Endothelial cell of umbilical vein (primary cell): ENCODE results near the gene ARID1B. TPM values are rescaled to one million over a fixed set of nuclear protein-coding genes. Genes with fewer than 3 reads are reported as not detected.

Experiments
- BruUV-seq: library from RNA; stranded (reverse); fragments of 400-500 nt; replicated peaks from 2 replicates; lab custom pipeline; 2021; lab: Mats Ljungman, UMichigan
- CTCF ChIA-PET: fragments of 300-600, 350-600 bp; sonication (Branson Sonifier 250); formaldehyde crosslinking; loops from one replicate; lab custom pipeline; 2021; ENCODE audit warnings: antibody characterized with exemption, inconsistent platforms; lab: Charles Lee
- POLR2A ChIA-PET: fragments of 300-600, 350-600 bp; sonication (Branson Sonifier 250); formaldehyde crosslinking; loops from one replicate; lab custom pipeline; 2021; ENCODE audit warnings: antibody characterized with exemption, inconsistent platforms; lab: Charles Lee
- DNase-seq: peaks from one replicate; pipeline ENCODE4 v3.0.0-alpha.2; 2011; ENCODE audit warnings: low read depth, low spot score
- FAIRE-seq: peaks from 2 replicates; lab custom pipeline; 2011; peaks lifted over from hg19 to GRCh38; lab: Jason Lieb, UNC
- H2AFZ ChIP-seq: 2 replicates; pipeline ENCODE4 v1.6.0; 2012; ENCODE audit warnings: low read depth, low read length, control low read depth, inconsistent platforms
- H3K27ac ChIP-seq: 2 replicates; pipeline ENCODE4 v1.5.1; 2011; ENCODE audit warnings: low read depth, mild to moderate bottlenecking, control low read depth, low read length, moderate library complexity; ENCODE audit not compliant: insufficient read depth
- H3K27me3 ChIP-seq, 2 experiments: 2 replicates each; pipeline versions ENCODE4 v1.6.0 to v1.6.1; 2011; ENCODE audit warnings: low read length in 2 of 2, mixed read lengths in 1 of 2; ENCODE audit not compliant: control insufficient read depth in 2 of 2, insufficient read depth in 2 of 2
- H3K36me3 ChIP-seq, 2 experiments: 2 replicates in 1 of 2; 3 replicates in 1 of 2; pipeline ENCODE4 v1.5.1; 2011; ENCODE audit warnings: low read length in 2 of 2, mild to moderate bottlenecking in 1 of 2, moderate library complexity in 1 of 2; ENCODE audit not compliant: control insufficient read depth in 2 of 2, insufficient read depth in 2 of 2; ENCODE audit errors: extremely low read depth in 1 of 2
- H3K4me1 ChIP-seq: 3 replicates; pipeline ENCODE4 v1.5.1; 2011; ENCODE audit warnings: mild to moderate bottlenecking, low read length; ENCODE audit not compliant: control insufficient read depth, insufficient read depth; ENCODE audit errors: extremely low read depth
- H3K4me2 ChIP-seq: 2 replicates; pipeline ENCODE4 v1.6.1; 2011; ENCODE audit warnings: low read length, control low read depth, mixed read lengths; ENCODE audit not compliant: insufficient read depth
- H3K4me3 ChIP-seq, 3 experiments: fragments of 200-600 bp in 1 of 3; sonication (generic), shearing (Covaris generic) in 1 of 3; replicated peaks in 1 of 3; 2 replicates each; pipeline ENCODE4 v1.5.1; 2011 to 2016; ENCODE audit warnings: control low read depth in 3 of 3, low read length in 3 of 3, mild to moderate bottlenecking in 2 of 3, inconsistent platforms in 1 of 3, low read depth in 1 of 3, moderate library complexity in 1 of 3; ENCODE audit not compliant: insufficient read depth in 1 of 3
- H3K79me2 ChIP-seq: 2 replicates; pipeline ENCODE4 v1.6.0; 2012; ENCODE audit warnings: low read length, inconsistent platforms; ENCODE audit not compliant: control insufficient read depth, insufficient read depth
- H3K9ac ChIP-seq: replicated peaks from 2 replicates; pipeline ENCODE3; 2011; ENCODE audit warnings: low read length, control low read depth; ENCODE audit not compliant: insufficient read depth; ENCODE audit errors: extremely low read depth
- H3K9me1 ChIP-seq: replicated peaks from 3 replicates; pipeline ENCODE4 v1.6.0; 2011; ENCODE audit warnings: mild to moderate bottlenecking, low read length; ENCODE audit not compliant: control insufficient read depth, insufficient read depth; ENCODE audit errors: extremely low read depth
- H3K9me3 ChIP-seq: replicated peaks from 2 replicates; pipeline ENCODE4 v1.5.1; 2012; ENCODE audit warnings: low read length, inconsistent platforms; ENCODE audit not compliant: control insufficient read depth, insufficient read depth
- H4K20me1 ChIP-seq: replicated peaks from 2 replicates; pipeline ENCODE3; 2011; ENCODE audit warnings: mild to moderate bottlenecking, low read length; ENCODE audit not compliant: control insufficient read depth, insufficient read depth; ENCODE audit errors: extremely low read depth
- EZH2 ChIP-seq: IDR thresholded peaks from 2 replicates; pipeline ENCODE4 v1.6.1; 2012; ENCODE audit warnings: borderline replicate concordance, low read depth, mild to moderate bottlenecking, moderate library complexity, low read length, inconsistent platforms; ENCODE audit not compliant: severe bottlenecking
- FOS ChIP-seq: IDR thresholded peaks from 2 replicates; pipeline ENCODE4 v1.6.1; 2011; ENCODE audit warnings: mild to moderate bottlenecking, low read length, moderate library complexity, borderline replicate concordance; ENCODE audit not compliant: insufficient read depth
- GATA2 ChIP-seq: IDR thresholded peaks from 2 replicates; pipeline ENCODE4 v1.7.0; 2011; ENCODE audit warnings: low read depth, mild to moderate bottlenecking, moderate library complexity, mixed read lengths, low read length; ENCODE audit not compliant: insufficient read length, insufficient read depth
- MAX ChIP-seq: IDR thresholded peaks from 2 replicates; pipeline ENCODE4 v1.6.1; 2011; ENCODE audit not compliant: insufficient read depth, insufficient read length
- MYC ChIP-seq: IDR thresholded peaks from one replicate; pipeline ENCODE4 v1.6.1; 2011; ENCODE audit warnings: mild to moderate bottlenecking, low read depth, low read length
- POLR2A ChIP-seq: IDR thresholded peaks from 2 replicates; pipeline ENCODE4 v1.6.1; 2012; ENCODE audit warnings: low read depth, mild to moderate bottlenecking, control low read depth, low read length
- POLR2AphosphoS5 ChIP-seq: IDR thresholded peaks from 2 replicates; pipeline ENCODE4 v1.6.1; 2012; ENCODE audit warnings: low read depth, mild to moderate bottlenecking, control low read depth, low read length, moderate library complexity; ENCODE audit not compliant: insufficient read depth
- dilution Hi-C: fragments of 300-500 bp; cut with MboI; formaldehyde crosslinking; loops from one replicate; pipeline ENCODE4 v1.15.0; 2019; ENCODE audit warnings: low sequenced_read_pairs; ENCODE audit not compliant: extremely low pct_ligation_motif_present
- intact Hi-C: fragments of 100-400 bp; cut with micrococcal nuclease; formaldehyde crosslinking; loops from one replicate; pipeline ENCODE4 v1.10.0; 2022
- polyA plus RNA-seq, 4 experiments: library from polyadenylated mRNA; depleted of rRNA in 3 of 4; stranded (reverse) in 3 of 4; unstranded in 1 of 4; fragments of >200 nt; gene quantifications; 2 replicates each; pipeline versions ENCODE4 v1.2.1 to v1.2.3, GENCODE V29; 2011 to 2012; ENCODE audit warnings: missing spikeins in 1 of 4
- total RNA-seq: library from RNA; stranded (reverse); gene quantifications from 2 replicates; pipeline ENCODE4 v1.2.3, GENCODE V29; 2021
- TF ChIP-seq, protein P1 (sequence below), 2 donors: IDR thresholded peaks; 1 replicate in 1 of 2; 2 replicates in 1 of 2; pipeline ENCODE4 v1.5.1; 2011; ENCODE audit warnings: low read length in 2 of 2, mild to moderate bottlenecking in 2 of 2, moderate library complexity in 2 of 2, control low read depth in 1 of 2, inconsistent platforms in 1 of 2, low read depth in 1 of 2; ENCODE audit not compliant: insufficient read depth in 1 of 2; ENCODE audit errors: extremely low read depth in 1 of 2

The ARID1B gene
- total and polyA plus RNA-seq, 2 donors (not counting 3 experiments of a cell fraction or from before 2014, with no cell fraction given) = 21.8 to 89.5 TPM

DNA sequence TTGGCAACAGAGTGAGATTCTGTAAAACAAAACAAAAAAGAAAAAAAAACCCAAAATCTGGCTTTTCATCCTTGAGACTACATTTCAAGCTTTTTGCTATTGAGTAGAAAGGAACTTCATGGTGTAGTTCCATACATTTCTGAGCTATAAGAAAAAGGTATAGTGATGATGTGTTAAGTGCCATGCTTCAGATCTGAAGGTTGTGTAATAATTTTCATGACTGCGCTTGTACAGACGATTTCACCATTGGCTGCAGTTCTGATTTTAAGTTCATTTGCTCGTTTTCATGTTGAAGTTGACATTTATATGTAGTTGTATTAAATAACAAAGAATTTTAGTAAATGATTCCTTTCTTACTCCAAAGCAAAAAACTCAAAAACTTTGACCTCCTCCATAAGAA lies 247.6 kb downstream of the ARID1B start:
- H3K9me1 ChIP-seq = no peaks in the 10 kb centered on the region
- ChIA-PET CTCF (interaction anchor here (2.0 kb wide), 1 partner anchor 9 kb away, joined by 6 read pairs; no protein-coding TSS in a partner anchor), POLR2A (no interaction called here)
- H3K79me2 ChIP-seq = peaks cover 28% of the 10 kb centered on the region
- TF ChIP-seq EZH2 = no peak
- TF ChIP-seq GATA2 = no peak
- no peak for TF ChIP-seq POLR2A
- no peak for TF ChIP-seq MYC
- no peak for TF ChIP-seq FOS
- TF ChIP-seq, protein P1, sequence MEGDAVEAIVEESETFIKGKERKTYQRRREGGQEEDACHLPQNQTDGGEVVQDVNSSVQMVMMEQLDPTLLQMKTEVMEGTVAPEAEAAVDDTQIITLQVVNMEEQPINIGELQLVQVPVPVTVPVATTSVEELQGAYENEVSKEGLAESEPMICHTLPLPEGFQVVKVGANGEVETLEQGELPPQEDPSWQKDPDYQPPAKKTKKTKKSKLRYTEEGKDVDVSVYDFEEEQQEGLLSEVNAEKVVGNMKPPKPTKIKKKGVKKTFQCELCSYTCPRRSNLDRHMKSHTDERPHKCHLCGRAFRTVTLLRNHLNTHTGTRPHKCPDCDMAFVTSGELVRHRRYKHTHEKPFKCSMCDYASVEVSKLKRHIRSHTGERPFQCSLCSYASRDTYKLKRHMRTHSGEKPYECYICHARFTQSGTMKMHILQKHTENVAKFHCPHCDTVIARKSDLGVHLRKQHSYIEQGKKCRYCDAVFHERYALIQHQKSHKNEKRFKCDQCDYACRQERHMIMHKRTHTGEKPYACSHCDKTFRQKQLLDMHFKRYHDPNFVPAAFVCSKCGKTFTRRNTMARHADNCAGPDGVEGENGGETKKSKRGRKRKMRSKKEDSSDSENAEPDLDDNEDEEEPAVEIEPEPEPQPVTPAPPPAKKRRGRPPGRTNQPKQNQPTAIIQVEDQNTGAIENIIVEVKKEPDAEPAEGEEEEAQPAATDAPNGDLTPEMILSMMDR (IDR thresholded peaks at IDR 0.05; ENCODE audit: extremely low read depth in 1 of 2, insufficient read depth in 1 of 2, low read depth in 1 of 2, low read length in 2 of 2) = no peak
- TF ChIP-seq MAX = no peak
- no peak for TF ChIP-seq POLR2AphosphoS5
- no peaks in the 10 kb centered on the region for H3K27me3 ChIP-seq
- H3K4me2 ChIP-seq = no peak overlapping the region
- intact Hi-C loops = loop anchor here (5.0 kb wide), 2 partner anchors 72 to 157 kb away; no protein-coding TSS in a partner anchor
- H3K27ac ChIP-seq = no peak overlapping the region
- no peaks in the 10 kb centered on the region for H4K20me1 ChIP-seq
- H3K9me3 ChIP-seq = no peaks in the 10 kb centered on the region
- H2AFZ ChIP-seq = no peak overlapping the region
- peaks cover 15% of the 10 kb centered on the region for H3K4me1 ChIP-seq
- no peak overlapping the region for H3K4me3 ChIP-seq
- dilution Hi-C loops = no loop called here
- no peak overlapping the region for H3K9ac ChIP-seq
- DNase-seq = no peak
- no peaks in the 10 kb centered on the region for H3K36me3 ChIP-seq
- BruUV-seq = no TSS peak
- FAIRE-seq = no peak
